GM18499 (cell line): ENCODE measurements around the gene PSMB7.

Experiments used
- ATAC-seq: cut with Tn5 transposase; IDR thresholded peaks from one replicate; pipeline ENCODE4 v1.9.1; 2021; ENCODE audit warnings: moderate number of reproducible peaks; ENCODE audit not compliant: insufficient read depth, unreplicated experiment

Gene PSMB7

GRCh38 chr9:124386201-124386600 lies 29.0 kb downstream of the PSMB7 start:
- ATAC-seq = no peak

- no peak for ATAC-seq
These were observed 29.6 kb downstream of the PSMB7 start for GRCh38 chr9:124385623-124386022.

- ATAC-seq = no peak
These were observed 30.4 kb downstream of the PSMB7 start for GRCh38 chr9:124384846-124385245.

GRCh38 chr9:124384210-124384609 lies 31.0 kb downstream of the PSMB7 start:
- ATAC-seq = no peak

- no peak for ATAC-seq
These were observed 33.9 kb downstream of the PSMB7 start for GRCh38 chr9:124381170-124381945.

- no peak for ATAC-seq
These were observed 37.5 kb downstream of the PSMB7 start for GRCh38 chr9:124377551-124378406.

GRCh38 chr9:124376329-124376728 lies 38.9 kb downstream of the PSMB7 start:
- no peak for ATAC-seq

- ATAC-seq = no peak
These were observed 39.5 kb downstream of the PSMB7 start for GRCh38 chr9:124375726-124376125.

GRCh38 chr9:124373851-124374250 lies 41.4 kb downstream of the PSMB7 start:
- ATAC-seq = no peak

GRCh38 chr9:124373386-124373785 lies 41.9 kb downstream of the PSMB7 start:
- ATAC-seq = no peak

- ATAC-seq = no peak
These were observed 43.2 kb downstream of the PSMB7 start for GRCh38 chr9:124372038-124372437.

GRCh38 chr9:124370896-124371582 lies 44.2 kb downstream of the PSMB7 start:
- ATAC-seq = no peak

GRCh38 chr9:124369231-124369797 lies 45.9 kb downstream of the PSMB7 start:
- no peak for ATAC-seq

- no peak for ATAC-seq
These were observed 46.5 kb downstream of the PSMB7 start for GRCh38 chr9:124368692-124369091.

- ATAC-seq = no peak
These were observed 48.6 kb downstream of the PSMB7 start for GRCh38 chr9:124366476-124367220.

GRCh38 chr9:124365036-124365435 lies 50.2 kb downstream of the PSMB7 start:
- no peak for ATAC-seq

- no peak for ATAC-seq
These were observed 51.1 kb downstream of the PSMB7 start for GRCh38 chr9:124364141-124364540.

- ATAC-seq = no peak
These were observed 51.7 kb downstream of the PSMB7 start for GRCh38 chr9:124363326-124364096.

GRCh38 chr9:124361128-124361527 lies 54.1 kb downstream of the PSMB7 start:
- ATAC-seq = no peak
